K562 (cell line): Measurements from ENCODE around the gene TEX54. TPM values are rescaled to one million over a fixed set of nuclear protein-coding genes. Genes with fewer than 3 reads are reported as not detected.

ENCODE experiments used
- CBFA2T3 ChIP-seq: fragments of 450-650 bp; IDR thresholded peaks from 2 replicates; pipeline ENCODE4 v1.6.1; 2017
- EWSR1 ChIP-seq: fragments of 450-650 bp; IDR thresholded peaks from 2 replicates; pipeline ENCODE4 v1.6.1; 2018; ENCODE audit warnings: borderline replicate concordance, mild to moderate bottlenecking, low read depth, moderate library complexity; ENCODE audit not compliant: partially characterized antibody
- MTA2 ChIP-seq: fragments of 450-650 bp; IDR thresholded peaks from 2 replicates; pipeline ENCODE4 v1.6.1; 2016; ENCODE audit warnings: low read depth
- PCBP1 ChIP-seq: fragments of 200-400 bp; formaldehyde crosslinking; IDR thresholded peaks from 2 replicates; pipeline ENCODE4 v1.6.1; 2018; ENCODE audit warnings: mild to moderate bottlenecking, low read depth, low read length; ENCODE audit not compliant: poor library complexity, severe bottlenecking
- PHB2 ChIP-seq: fragments of 450-650 bp; IDR thresholded peaks from 2 replicates; pipeline ENCODE4 v1.6.1; 2017; ENCODE audit warnings: low read depth
- PHTF2 ChIP-seq: fragments of 250-450 bp; sonication (Bioruptor Pico); IDR thresholded peaks from 2 replicates; pipeline ENCODE4 v1.5.0; 2021; ENCODE audit warnings: mild to moderate bottlenecking
- PRMT5 ChIP-seq: sonication (generic); formaldehyde crosslinking; IDR thresholded peaks from 2 replicates; pipeline ENCODE4 v1.5.0; 2020; ENCODE audit warnings: missing genetic modification reagents
- RAD51 ChIP-seq: fragments of 450-650 bp; IDR thresholded peaks from 2 replicates; pipeline ENCODE4 v1.7.1; 2016; ENCODE audit warnings: low read depth, mild to moderate bottlenecking, borderline replicate concordance
- RBBP5 ChIP-seq: fragments of 200-600 bp; sonication (generic); IDR thresholded peaks from 2 replicates; pipeline ENCODE4 v1.6.1; 2012; ENCODE audit warnings: borderline replicate concordance, mild to moderate bottlenecking, low read length, control low read depth, inconsistent platforms; ENCODE audit not compliant: insufficient read depth, poor library complexity, severe bottlenecking
- RBM15 ChIP-seq: fragments of 200-400 bp; formaldehyde crosslinking; IDR thresholded peaks from 2 replicates; pipeline ENCODE4 v1.6.1; 2018; ENCODE audit warnings: mild to moderate bottlenecking, low read length, moderate library complexity; ENCODE audit not compliant: insufficient read depth
- RFX5 ChIP-seq: IDR thresholded peaks from 2 replicates; pipeline ENCODE4 v1.6.1; 2011; ENCODE audit warnings: low read depth, mild to moderate bottlenecking, improper control_type of control experiment, low read length
- TSC22D4 ChIP-seq: fragments of 450-650 bp; IDR thresholded peaks from 2 replicates; pipeline ENCODE4 v1.6.1; 2016; ENCODE audit warnings: missing genetic modification characterization, missing biosample characterization, control low read depth
- YY1 ChIP-seq, 3 experiments: IDR thresholded peaks; 2 replicates each; pipeline ENCODE4 v1.6.1; 2011; ENCODE audit warnings: low read length in 2 of 3, mild to moderate bottlenecking in 2 of 3, moderate library complexity in 2 of 3, borderline replicate concordance in 1 of 3, control low read depth in 1 of 3, low read depth in 1 of 3; ENCODE audit not compliant: insufficient read depth in 3 of 3, insufficient replicate concordance in 2 of 3, control insufficient read depth in 1 of 3, insufficient read length in 1 of 3; ENCODE audit errors: extremely low read depth in 1 of 3
- ZNF143 ChIP-seq: sonication (generic); formaldehyde crosslinking; IDR thresholded peaks from 2 replicates; pipeline ENCODE4 v1.9.0; 2022; ENCODE audit warnings: mild to moderate bottlenecking, missing genetic modification reagents
- ZNF311 ChIP-seq: fragments of 250-450 bp; sonication (Bioruptor Pico); IDR thresholded peaks from 2 replicates; pipeline ENCODE4 v1.4.0; 2020; ENCODE audit warnings: mild to moderate bottlenecking, moderate library complexity
- ZNF57 ChIP-seq: fragments of 450-650 bp; formaldehyde crosslinking; IDR thresholded peaks from 2 replicates; pipeline ENCODE4 v1.4.0; 2020; ENCODE audit warnings: mild to moderate bottlenecking, moderate library complexity
- polyA plus RNA-seq, 8 experiments: library from polyadenylated mRNA; depleted of rRNA in 4 of 8; stranded (reverse) in 5 of 8; unstranded in 3 of 8; fragments of >200 nt; fragmentation: Nextera tagmentation in 2 of 8; fragmentation: Illumina TruSeq in 1 of 8; extraction: Ambion mirVana in 2 of 8; extraction: Trizol in 1 of 8; gene quantifications; 2 replicates each; pipeline versions ENCODE4 v1.2.1 to v1.2.3, GENCODE V29; 2011 to 2014; ENCODE audit warnings: inconsistent platforms in 1 of 8, missing spikeins in 1 of 8
- total RNA-seq, 7 experiments: library from RNA; depleted of rRNA in 6 of 7; stranded (reverse); fragments of >200 nt in 6 of 7; fragmentation: Illumina TruSeq in 2 of 7; extraction: Trizol in 2 of 7; gene quantifications; 2 replicates each; pipeline versions ENCODE4 v1.2.1 to v1.2.3, GENCODE V29; 2011 to 2021; ENCODE audit warnings: low replicate concordance in 1 of 7
- TF ChIP-seq, protein P1 (sequence below): fragments of 250-450 bp; sonication (Bioruptor Pico); IDR thresholded peaks from 2 replicates; pipeline ENCODE4 v1.8.0; 2022; ENCODE audit warnings: inconsistent platforms, mild to moderate bottlenecking, moderate library complexity, borderline replicate concordance
- TF ChIP-seq, protein P2 (sequence below): fragments of 250-450 bp; sonication (Bioruptor Pico); IDR thresholded peaks from 2 replicates; pipeline ENCODE4 v1.8.0; 2021; ENCODE audit warnings: borderline replicate concordance, mild to moderate bottlenecking, moderate library complexity; ENCODE audit not compliant: poor library complexity, severe bottlenecking
- TF ChIP-seq, protein P3 (sequence below): fragments of 200-800 bp; sonication (Bioruptor generic); IDR thresholded peaks from 2 replicates; pipeline ENCODE4 v1.6.1; 2017; ENCODE audit warnings: missing genetic modification characterization, missing compliant biosample characterization
- TF ChIP-seq, protein P4 (sequence below): fragments of 450-650 bp; IDR thresholded peaks from 2 replicates; pipeline ENCODE4 v1.6.1; 2017; ENCODE audit warnings: antibody characterized with exemption

TEX54 gene
- total and polyA plus RNA-seq, 9 of the 15 experiments (the other 6 are each of a cell fraction or from before 2014, with no cell fraction given) = not detected

DNA sequence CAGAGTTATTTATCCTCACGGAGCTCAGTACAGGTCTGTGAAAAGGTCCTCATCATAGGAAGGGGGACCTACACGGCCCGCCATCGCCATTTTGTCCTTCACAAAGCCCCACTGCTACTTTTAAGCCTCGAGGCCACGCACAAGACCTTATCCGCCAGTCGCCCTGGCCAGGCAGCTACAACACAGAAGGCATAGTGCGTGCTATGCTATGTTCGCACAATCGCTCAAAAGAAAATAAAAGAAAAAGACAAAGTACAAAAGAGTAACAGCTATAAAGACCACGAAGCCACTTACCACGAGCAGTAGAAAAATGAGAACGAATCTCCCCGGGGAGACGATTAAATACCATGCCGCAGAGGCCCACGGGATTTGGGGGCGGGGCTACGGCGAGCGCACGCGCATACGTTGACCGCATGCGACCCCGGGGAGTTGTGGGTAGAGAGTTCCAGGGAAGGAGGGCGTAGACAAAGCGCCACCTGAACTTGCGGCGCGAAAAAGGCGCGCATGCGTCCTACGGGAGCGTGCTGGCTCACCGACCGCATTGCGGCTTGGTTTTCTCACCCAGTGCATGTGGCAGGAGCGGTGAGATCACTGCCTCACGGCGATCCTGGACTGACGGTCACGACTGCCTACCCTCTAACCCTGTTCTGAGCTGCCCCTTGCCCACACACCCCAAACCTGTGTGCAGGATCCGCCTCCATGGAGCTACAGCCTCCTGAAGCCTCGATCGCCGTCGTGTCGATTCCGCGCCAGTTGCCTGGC, 23.1 kb upstream of the TEX54 start (continued):
- TF ChIP-seq YY1 (IDR thresholded peaks at IDR 0.05; ENCODE audit: borderline replicate concordance in 1 of 3, control insufficient read depth in 1 of 3, extremely low read depth in 1 of 3, insufficient read depth in 3 of 3, insufficient read length in 1 of 3, insufficient replicate concordance in 2 of 3, low read depth in 1 of 3, low read length in 2 of 3) (peak; percentile 58 to 94 (median 79)), ZNF143 (CRISPR knock-in tag) (peak; percentile 88), CBFA2T3 (no peak; the same call in 1 of the 2 replicates), RFX5 (peak; percentile 20; the same call in 1 of the 2 replicates), ZNF311 (CRISPR knock-in tag) (no peak), TSC22D4 (tag) (no peak), EWSR1 (no peak), PHTF2 (CRISPR knock-in tag) (peak; percentile 52; the same call in 1 of the 2 replicates), RBM15 (no peak), PHB2 (peak; percentile 43; the same call in 1 of the 2 replicates), ZNF57 (CRISPR knock-in tag) (no peak), RAD51 (no peak), PCBP1 (no peak), MTA2 (peak; percentile 13), RBBP5 (peak; percentile 56), PRMT5 (CRISPR knock-in tag) (no peak)
- TF ChIP-seq, protein P1, sequence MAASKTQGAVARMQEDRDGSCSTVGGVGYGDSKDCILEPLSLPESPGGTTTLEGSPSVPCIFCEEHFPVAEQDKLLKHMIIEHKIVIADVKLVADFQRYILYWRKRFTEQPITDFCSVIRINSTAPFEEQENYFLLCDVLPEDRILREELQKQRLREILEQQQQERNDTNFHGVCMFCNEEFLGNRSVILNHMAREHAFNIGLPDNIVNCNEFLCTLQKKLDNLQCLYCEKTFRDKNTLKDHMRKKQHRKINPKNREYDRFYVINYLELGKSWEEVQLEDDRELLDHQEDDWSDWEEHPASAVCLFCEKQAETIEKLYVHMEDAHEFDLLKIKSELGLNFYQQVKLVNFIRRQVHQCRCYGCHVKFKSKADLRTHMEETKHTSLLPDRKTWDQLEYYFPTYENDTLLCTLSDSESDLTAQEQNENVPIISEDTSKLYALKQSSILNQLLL = no peak
- TF ChIP-seq, protein P2, sequence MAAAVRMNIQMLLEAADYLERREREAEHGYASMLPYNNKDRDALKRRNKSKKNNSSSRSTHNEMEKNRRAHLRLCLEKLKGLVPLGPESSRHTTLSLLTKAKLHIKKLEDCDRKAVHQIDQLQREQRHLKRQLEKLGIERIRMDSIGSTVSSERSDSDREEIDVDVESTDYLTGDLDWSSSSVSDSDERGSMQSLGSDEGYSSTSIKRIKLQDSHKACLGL (CRISPR knock-in tag) = peak; percentile 39
- TF ChIP-seq, protein P3, sequence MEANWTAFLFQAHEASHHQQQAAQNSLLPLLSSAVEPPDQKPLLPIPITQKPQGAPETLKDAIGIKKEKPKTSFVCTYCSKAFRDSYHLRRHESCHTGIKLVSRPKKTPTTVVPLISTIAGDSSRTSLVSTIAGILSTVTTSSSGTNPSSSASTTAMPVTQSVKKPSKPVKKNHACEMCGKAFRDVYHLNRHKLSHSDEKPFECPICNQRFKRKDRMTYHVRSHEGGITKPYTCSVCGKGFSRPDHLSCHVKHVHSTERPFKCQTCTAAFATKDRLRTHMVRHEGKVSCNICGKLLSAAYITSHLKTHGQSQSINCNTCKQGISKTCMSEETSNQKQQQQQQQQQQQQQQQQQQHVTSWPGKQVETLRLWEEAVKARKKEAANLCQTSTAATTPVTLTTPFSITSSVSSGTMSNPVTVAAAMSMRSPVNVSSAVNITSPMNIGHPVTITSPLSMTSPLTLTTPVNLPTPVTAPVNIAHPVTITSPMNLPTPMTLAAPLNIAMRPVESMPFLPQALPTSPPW (CRISPR knock-in tag) = no peak; the same call in 1 of the 2 replicates
- TF ChIP-seq, protein P4, sequence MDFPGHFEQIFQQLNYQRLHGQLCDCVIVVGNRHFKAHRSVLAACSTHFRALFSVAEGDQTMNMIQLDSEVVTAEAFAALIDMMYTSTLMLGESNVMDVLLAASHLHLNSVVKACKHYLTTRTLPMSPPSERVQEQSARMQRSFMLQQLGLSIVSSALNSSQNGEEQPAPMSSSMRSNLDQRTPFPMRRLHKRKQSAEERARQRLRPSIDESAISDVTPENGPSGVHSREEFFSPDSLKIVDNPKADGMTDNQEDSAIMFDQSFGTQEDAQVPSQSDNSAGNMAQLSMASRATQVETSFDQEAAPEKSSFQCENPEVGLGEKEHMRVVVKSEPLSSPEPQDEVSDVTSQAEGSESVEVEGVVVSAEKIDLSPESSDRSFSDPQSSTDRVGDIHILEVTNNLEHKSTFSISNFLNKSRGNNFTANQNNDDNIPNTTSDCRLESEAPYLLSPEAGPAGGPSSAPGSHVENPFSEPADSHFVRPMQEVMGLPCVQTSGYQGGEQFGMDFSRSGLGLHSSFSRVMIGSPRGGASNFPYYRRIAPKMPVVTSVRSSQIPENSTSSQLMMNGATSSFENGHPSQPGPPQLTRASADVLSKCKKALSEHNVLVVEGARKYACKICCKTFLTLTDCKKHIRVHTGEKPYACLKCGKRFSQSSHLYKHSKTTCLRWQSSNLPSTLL = 0 out of 2 replicates have a peak, but pooled peaks have one; percentile 35
